ENCODE results near the gene CAMTA1.

The CAMTA1 gene

GRCh38 chr1:7077136-7077535 is 291.9 kb downstream of the CAMTA1 start:
- DNase-seq (ENCODE audit: low spot score): no peak

GRCh38 chr1:7077970-7078369 is 292.7 kb downstream of the CAMTA1 start:
- DNase-seq (ENCODE audit: low spot score): no peak

GRCh38 chr1:7079637-7080036 is 294.4 kb downstream of the CAMTA1 start:
- DNase-seq (ENCODE audit: low spot score): no peak

- DNase-seq (ENCODE audit: low spot score): no peak
Observed at GRCh38 chr1:7084232-7084894, 299.1 kb downstream of the CAMTA1 start.

GRCh38 chr1:7085521-7085920 is 300.3 kb downstream of the CAMTA1 start:
- no peak for DNase-seq (ENCODE audit: low spot score)

GRCh38 chr1:7086106-7086505 is 300.9 kb downstream of the CAMTA1 start:
- no peak for DNase-seq (ENCODE audit: low spot score)

GRCh38 chr1:7087888-7088287 is 302.6 kb downstream of the CAMTA1 start:
- DNase-seq (ENCODE audit: low spot score): no peak

GRCh38 chr1:7089497-7089896 is 304.2 kb downstream of the CAMTA1 start:
- DNase-seq (ENCODE audit: low spot score): no peak

- no peak for DNase-seq (ENCODE audit: low spot score)
Observed at GRCh38 chr1:7093297-7093696, 308.0 kb downstream of the CAMTA1 start.

GRCh38 chr1:7094086-7094485 is 308.8 kb downstream of the CAMTA1 start:
- DNase-seq (ENCODE audit: low spot score): no peak

- DNase-seq (ENCODE audit: low spot score): no peak
Observed at GRCh38 chr1:7094509-7094908, 309.3 kb downstream of the CAMTA1 start.

GRCh38 chr1:7095343-7095964 is 310.2 kb downstream of the CAMTA1 start:
- DNase-seq (ENCODE audit: low spot score): no peak

- DNase-seq (ENCODE audit: low spot score): no peak
Observed at GRCh38 chr1:7097938-7098592, 312.8 kb downstream of the CAMTA1 start.

- no peak for DNase-seq (ENCODE audit: low spot score)
Observed at GRCh38 chr1:7098641-7099040, 313.4 kb downstream of the CAMTA1 start.

GRCh38 chr1:7100479-7100878 is 315.2 kb downstream of the CAMTA1 start:
- no peak for DNase-seq (ENCODE audit: low spot score)

GRCh38 chr1:7101187-7101586 is 315.9 kb downstream of the CAMTA1 start:
- no peak for DNase-seq (ENCODE audit: low spot score)

- DNase-seq (ENCODE audit: low spot score): no peak
Observed at GRCh38 chr1:7103361-7103782, 318.1 kb downstream of the CAMTA1 start.

GRCh38 chr1:7103874-7104273 is 318.6 kb downstream of the CAMTA1 start:
- no peak for DNase-seq (ENCODE audit: low spot score)

- DNase-seq (ENCODE audit: low spot score): no peak
Observed at GRCh38 chr1:7104339-7104738, 319.1 kb downstream of the CAMTA1 start.

- DNase-seq (ENCODE audit: low spot score): no peak
Observed at GRCh38 chr1:7105269-7105668, 320.0 kb downstream of the CAMTA1 start.

GRCh38 chr1:7106442-7107108 is 321.3 kb downstream of the CAMTA1 start:
- DNase-seq (ENCODE audit: low spot score): no peak

GRCh38 chr1:7107109-7107830 is 322.0 kb downstream of the CAMTA1 start:
- no peak for DNase-seq (ENCODE audit: low spot score)

Data from cerebellar cortex (tissue), 1 donor.